Nephron (organoid): Measurements from ENCODE around the gene PPIF.
"Not testable (repeated sequence)": the region's sequence is repeated elsewhere in the genome, so short reads cannot be mapped to it uniquely, and the experiment has no call there.

ENCODE experiments used
- H3K27ac Mint-ChIP-seq, 3 experiments: 2 replicates each; pipeline ENCODE4 v1.8.0; 2020; ENCODE audit warnings: mixed read lengths in 3 of 3, mild to moderate bottlenecking in 2 of 3, moderate library complexity in 1 of 3
- H3K27me3 Mint-ChIP-seq: 2 replicates; pipeline ENCODE4 v1.8.0; 2021; ENCODE audit warnings: low read depth, mild to moderate bottlenecking, moderate library complexity, mixed read lengths
- H3K36me3 Mint-ChIP-seq: 2 replicates; pipeline ENCODE4 v1.8.0; 2020; ENCODE audit warnings: low read depth, mixed read lengths
- H3K4me1 Mint-ChIP-seq: 2 replicates; pipeline ENCODE4 v1.8.0; 2020; ENCODE audit warnings: mixed read lengths
- H3K4me3 Mint-ChIP-seq, 3 experiments: 2 replicates each; pipeline ENCODE4 v1.8.0; 2020; ENCODE audit warnings: mild to moderate bottlenecking in 3 of 3, mixed read lengths in 3 of 3, moderate library complexity in 2 of 3
- H3K9me3 Mint-ChIP-seq: 2 replicates; pipeline ENCODE4 v1.8.0; 2020; ENCODE audit warnings: mixed read lengths
- TF ChIP-seq, protein P1 (sequence below), 3 experiments: fragments of 200-600 bp; sonication (generic); IDR thresholded peaks; one replicate each; pipeline ENCODE4 v1.5.0; 2021; ENCODE audit warnings: antibody characterized with exemption in 3 of 3; ENCODE audit not compliant: unreplicated experiment in 3 of 3

The PPIF gene

DNA sequence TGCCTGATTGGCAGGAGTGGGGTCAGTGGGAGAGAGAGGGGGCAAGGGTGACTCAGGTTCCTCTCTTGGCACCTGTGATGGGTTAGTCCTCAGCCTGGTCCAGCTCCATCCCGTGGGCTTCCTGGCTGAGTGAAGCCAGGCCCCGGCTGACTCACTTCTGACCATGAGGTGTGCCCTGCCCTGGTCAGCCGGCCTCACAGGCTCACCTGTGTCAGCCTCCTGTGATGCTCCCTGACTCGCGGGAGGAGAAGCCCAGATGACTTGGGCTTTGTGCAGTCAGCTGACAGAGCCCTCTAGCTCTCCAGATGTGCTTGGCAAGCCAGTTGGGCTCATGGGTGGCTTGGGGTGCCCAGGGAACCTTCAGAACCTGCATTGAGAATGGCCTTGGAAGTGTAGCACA, 16.0 kb upstream of the PPIF start:
- Mint-ChIP-seq H3K9me3 (peaks cover 2% of the 10 kb centered on the region), H3K4me3 (no peak overlapping the region), H3K27ac (no peak overlapping the region), H3K27me3 (peaks cover 2% of the 10 kb centered on the region), H3K4me1 (peaks cover 6% of the 10 kb centered on the region), H3K36me3 (no peaks in the 10 kb centered on the region)
- TF ChIP-seq, protein P1, sequence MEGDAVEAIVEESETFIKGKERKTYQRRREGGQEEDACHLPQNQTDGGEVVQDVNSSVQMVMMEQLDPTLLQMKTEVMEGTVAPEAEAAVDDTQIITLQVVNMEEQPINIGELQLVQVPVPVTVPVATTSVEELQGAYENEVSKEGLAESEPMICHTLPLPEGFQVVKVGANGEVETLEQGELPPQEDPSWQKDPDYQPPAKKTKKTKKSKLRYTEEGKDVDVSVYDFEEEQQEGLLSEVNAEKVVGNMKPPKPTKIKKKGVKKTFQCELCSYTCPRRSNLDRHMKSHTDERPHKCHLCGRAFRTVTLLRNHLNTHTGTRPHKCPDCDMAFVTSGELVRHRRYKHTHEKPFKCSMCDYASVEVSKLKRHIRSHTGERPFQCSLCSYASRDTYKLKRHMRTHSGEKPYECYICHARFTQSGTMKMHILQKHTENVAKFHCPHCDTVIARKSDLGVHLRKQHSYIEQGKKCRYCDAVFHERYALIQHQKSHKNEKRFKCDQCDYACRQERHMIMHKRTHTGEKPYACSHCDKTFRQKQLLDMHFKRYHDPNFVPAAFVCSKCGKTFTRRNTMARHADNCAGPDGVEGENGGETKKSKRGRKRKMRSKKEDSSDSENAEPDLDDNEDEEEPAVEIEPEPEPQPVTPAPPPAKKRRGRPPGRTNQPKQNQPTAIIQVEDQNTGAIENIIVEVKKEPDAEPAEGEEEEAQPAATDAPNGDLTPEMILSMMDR (IDR thresholded peaks at IDR 0.05; ENCODE audit: unreplicated experiment in 3 of 3): no peak

DNA sequence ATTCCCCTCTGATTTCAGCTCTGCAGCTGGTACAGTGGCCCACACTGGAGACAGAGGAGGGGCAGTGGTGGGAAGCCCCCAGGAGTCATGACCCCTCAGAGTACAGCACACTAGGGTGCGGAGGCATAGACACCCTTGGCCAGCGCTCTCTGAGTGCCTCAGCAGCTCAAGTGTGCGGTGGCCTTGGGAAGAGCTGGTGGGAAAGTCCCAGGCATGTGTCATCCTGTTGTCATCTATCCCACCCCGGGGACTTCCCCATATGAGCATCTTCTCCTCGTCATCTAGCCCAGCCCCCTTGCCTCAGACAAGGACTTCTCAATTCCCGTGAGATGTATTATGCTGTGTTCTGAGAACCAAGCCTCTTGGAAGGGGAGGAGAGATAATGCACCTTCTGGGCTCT, 15.6 kb upstream of the PPIF start:
- TF ChIP-seq, protein P1 (IDR thresholded peaks at IDR 0.05; ENCODE audit: unreplicated experiment in 3 of 3): no peak
- peaks cover 9% of the 10 kb centered on the region for H3K4me1 Mint-ChIP-seq
- no peak overlapping the region for H3K4me3 Mint-ChIP-seq
- peaks cover 5% of the 10 kb centered on the region for H3K27me3 Mint-ChIP-seq
- H3K36me3 Mint-ChIP-seq: no peaks in the 10 kb centered on the region
- H3K9me3 Mint-ChIP-seq: peaks cover 2% of the 10 kb centered on the region
- H3K27ac Mint-ChIP-seq: no peak overlapping the region

DNA sequence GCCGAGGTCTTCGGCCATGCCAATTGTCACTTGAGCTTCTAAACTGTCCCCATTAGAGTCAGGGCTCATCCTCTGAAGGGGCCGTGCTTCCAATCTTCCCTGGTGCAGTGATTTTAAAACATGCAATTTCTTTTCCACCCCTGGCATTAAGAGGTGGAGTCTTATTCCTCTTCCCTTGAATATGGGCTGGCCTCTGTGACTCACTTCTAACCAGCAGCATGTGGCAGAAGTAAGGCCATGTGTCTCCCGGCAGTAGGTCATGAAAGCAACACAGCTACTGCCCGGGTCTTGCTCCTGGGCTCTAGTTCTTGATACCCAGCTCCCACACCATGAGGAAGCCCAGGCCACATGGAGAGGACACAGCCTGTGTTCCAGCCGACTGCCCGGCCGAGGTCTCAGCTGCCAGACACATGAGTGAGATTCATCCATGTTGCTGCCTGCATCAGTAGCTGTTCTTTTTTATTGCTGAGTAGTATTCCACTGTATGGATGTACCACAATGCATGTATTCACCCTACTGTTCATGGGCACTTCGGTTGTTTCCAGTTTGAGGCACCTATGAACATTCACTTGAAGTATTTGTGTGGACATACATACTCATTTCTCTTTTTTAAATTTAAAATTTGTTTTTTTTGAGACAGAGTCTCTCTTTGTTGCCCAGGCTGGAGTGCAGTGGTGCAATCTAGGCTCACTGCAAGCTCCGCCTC, 14.5 kb upstream of the PPIF start:
- not testable (repeated sequence) for H3K9me3 Mint-ChIP-seq, H3K27ac Mint-ChIP-seq, H3K27me3 Mint-ChIP-seq, H3K4me3 Mint-ChIP-seq, H3K4me1 Mint-ChIP-seq, H3K36me3 Mint-ChIP-seq

DNA sequence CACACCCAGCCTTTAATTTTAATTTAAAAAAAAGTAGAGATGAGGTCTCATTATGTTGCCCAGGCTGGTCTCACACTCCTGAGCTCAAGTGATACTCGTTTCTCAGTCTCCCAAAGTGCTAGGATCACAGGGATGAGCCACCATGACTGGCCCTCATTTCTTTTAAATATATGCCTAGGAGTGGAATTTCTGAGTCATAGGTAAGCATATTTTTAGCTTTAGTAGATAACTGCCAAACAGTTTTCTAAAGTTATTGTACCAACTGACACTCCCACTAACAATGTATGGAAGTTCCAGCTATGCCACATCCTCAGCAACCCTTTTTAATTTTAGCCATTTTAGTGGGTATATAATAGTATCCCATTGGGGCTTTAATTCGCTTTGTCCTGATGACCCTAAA, 13.8 kb upstream of the PPIF start:
- no peaks in the 10 kb centered on the region for H3K36me3 Mint-ChIP-seq
- H3K27ac Mint-ChIP-seq: no peak overlapping the region
- TF ChIP-seq, protein P1 (IDR thresholded peaks at IDR 0.05; ENCODE audit: unreplicated experiment in 3 of 3): no peak
- peaks cover 5% of the 10 kb centered on the region for H3K27me3 Mint-ChIP-seq
- peaks cover 9% of the 10 kb centered on the region for H3K4me1 Mint-ChIP-seq
- peaks cover 2% of the 10 kb centered on the region for H3K9me3 Mint-ChIP-seq
- no peak overlapping the region for H3K4me3 Mint-ChIP-seq

DNA sequence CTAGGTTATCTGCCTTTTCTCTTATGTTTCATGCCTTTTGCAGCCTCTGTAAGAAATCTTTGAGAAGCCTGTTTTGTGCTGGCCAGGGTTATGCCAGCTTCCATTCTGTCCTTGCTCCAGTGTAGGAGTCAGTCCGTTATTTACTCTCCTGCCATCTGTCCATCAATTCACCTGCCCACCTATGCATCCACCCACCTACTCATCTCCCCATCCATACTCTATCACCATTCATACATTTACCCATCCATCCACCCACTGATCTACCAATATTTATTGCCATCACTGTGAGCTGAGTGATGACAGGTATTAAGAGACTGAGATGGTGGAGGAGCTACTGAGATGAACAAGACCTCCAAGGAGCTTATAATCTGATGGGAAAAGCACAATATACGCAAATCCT, 12.7 kb upstream of the PPIF start:
- peaks cover 9% of the 10 kb centered on the region for H3K4me1 Mint-ChIP-seq
- no peaks in the 10 kb centered on the region for H3K36me3 Mint-ChIP-seq
- no peak overlapping the region for H3K27ac Mint-ChIP-seq
- H3K9me3 Mint-ChIP-seq: peaks cover 2% of the 10 kb centered on the region
- TF ChIP-seq, protein P1 (IDR thresholded peaks at IDR 0.05; ENCODE audit: unreplicated experiment in 3 of 3): no peak
- peaks cover 5% of the 10 kb centered on the region for H3K27me3 Mint-ChIP-seq
- no peak overlapping the region for H3K4me3 Mint-ChIP-seq

DNA sequence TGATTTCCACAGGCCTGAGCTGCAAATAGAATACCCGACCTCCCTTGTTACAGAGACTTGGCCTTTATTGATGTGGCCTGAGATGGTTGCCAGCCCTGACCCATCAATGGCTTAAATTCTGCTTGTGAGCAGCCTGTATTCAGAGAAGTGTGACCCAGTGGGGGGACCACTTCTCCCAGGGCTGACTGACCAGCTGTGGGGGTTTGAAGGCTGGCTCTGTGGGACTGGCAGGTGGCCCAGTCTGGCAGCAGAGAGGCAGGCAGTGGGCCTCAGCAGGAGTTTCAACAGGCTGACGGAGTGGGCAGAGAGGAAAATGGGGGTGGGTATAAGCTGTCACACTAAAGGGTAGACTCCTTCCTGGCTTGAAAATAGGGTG, 12.2 kb upstream of the PPIF start:
- H3K36me3 Mint-ChIP-seq: no peaks in the 10 kb centered on the region
- peaks cover 5% of the 10 kb centered on the region for H3K27me3 Mint-ChIP-seq
- peaks cover 2% of the 10 kb centered on the region for H3K9me3 Mint-ChIP-seq
- H3K4me3 Mint-ChIP-seq: no peak overlapping the region
- peaks cover 9% of the 10 kb centered on the region for H3K4me1 Mint-ChIP-seq
- TF ChIP-seq, protein P1 (IDR thresholded peaks at IDR 0.05; ENCODE audit: unreplicated experiment in 3 of 3): no peak
- no peak overlapping the region for H3K27ac Mint-ChIP-seq
